Measurements from ENCODE around the gene EML4.

DNA sequence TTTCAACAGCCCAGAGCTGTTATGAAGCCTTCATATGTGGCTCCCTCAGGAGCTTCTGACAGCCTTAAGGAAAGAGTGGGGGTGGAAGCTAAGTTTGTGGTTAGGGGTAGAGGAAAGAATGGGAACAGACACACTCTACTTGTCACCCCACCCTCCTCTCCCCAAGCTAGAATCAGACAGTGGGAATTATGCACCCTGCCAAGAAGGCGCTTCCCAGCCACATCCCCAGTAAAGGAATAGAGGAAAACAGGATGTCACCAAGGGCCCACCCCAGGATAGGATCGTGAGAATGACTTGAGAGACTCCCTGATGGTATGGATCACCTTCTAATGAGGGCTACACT lies 32.4 kb upstream of the EML4 start:
- TF ChIP-seq CTCF (conservative IDR thresholded peaks at IDR 0.05) (no peak), ZFX (IDR thresholded peaks at IDR 0.05) (no peak)
